ENCODE data around the gene UBE2G2. TPM values are rescaled to one million over a fixed set of nuclear protein-coding genes. Genes with fewer than 3 reads are reported as not detected.

Gene UBE2G2
- total RNA-seq, 1 experiment from 2014 or later, result 121 TPM

DNA sequence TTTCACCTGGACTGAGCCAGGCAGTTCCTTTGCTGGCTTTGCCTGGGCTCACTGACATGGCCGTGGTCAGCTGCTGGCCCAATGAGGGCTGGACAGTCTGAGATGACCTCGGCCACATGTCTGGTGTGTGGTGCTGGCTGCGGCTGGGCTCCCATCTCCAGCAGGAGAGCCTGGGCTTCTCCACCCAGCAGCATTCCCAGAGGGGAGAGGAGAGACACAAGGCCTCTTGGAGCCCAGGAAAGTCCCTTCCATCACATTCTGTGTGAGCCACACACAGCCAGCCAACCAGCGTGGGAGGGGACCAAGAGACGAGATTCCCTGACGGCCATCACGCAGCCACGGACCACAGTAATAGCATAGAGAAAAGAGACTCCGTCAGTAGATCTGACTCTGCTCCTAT, 37.3 kb upstream of the UBE2G2 start:
- WGBS (ENCODE audit: extremely low coverage, insufficient read length, low lambda C conversion rate), result no CpG with 5 or more reads among the region's 9 CpGs
- H3K4me3 Mint-ChIP-seq, result no peak overlapping the region
- no peaks in the 10 kb centered on the region for H3K9me3 ChIP-seq (ENCODE audit: control insufficient read depth, low read depth, low read length)
- H3K36me3 Mint-ChIP-seq (ENCODE audit: insufficient read depth in 1 of 3, low read depth in 3 of 3), result no peaks in the 10 kb centered on the region
- no peak overlapping the region for H2BK5ac ChIP-seq (ENCODE audit: insufficient read length, low read length)
- H2AFZ ChIP-seq (ENCODE audit: low read length), result no peak overlapping the region
- no peak overlapping the region for H2AK5ac ChIP-seq (ENCODE audit: insufficient read length, low read length)
- H3K4ac ChIP-seq (ENCODE audit: low read depth, low read length), result no peak overlapping the region
- no peaks in the 10 kb centered on the region for H3K27me3 ChIP-seq (ENCODE audit: insufficient read depth, low read length)
- H3K27me3 Mint-ChIP-seq (ENCODE audit: low read depth), result peaks cover 3% of the 10 kb centered on the region; the same call in 1 of the 2 replicates
- H3K23me2 ChIP-seq (ENCODE audit: insufficient read length, low read depth, low read length, poor library complexity, severe bottlenecking), result no peaks in the 10 kb centered on the region
- H3K4me2 ChIP-seq (ENCODE audit: insufficient read depth, insufficient read length, low read length), result no peak overlapping the region
- H2BK12ac ChIP-seq (ENCODE audit: insufficient read length, low read depth, low read length), result no peak overlapping the region
- no peak overlapping the region for H4K5ac ChIP-seq (ENCODE audit: insufficient read length, low read depth, low read length)
- no peak overlapping the region for H3K23ac ChIP-seq (ENCODE audit: insufficient read length, low read depth, low read length)
- no peak overlapping the region for H3K9ac ChIP-seq (ENCODE audit: extremely low read depth, insufficient read length, low read length)
- no peaks in the 10 kb centered on the region for H3K79me1 ChIP-seq (ENCODE audit: insufficient read depth, low read depth, low read length, poor library complexity, severe bottlenecking)
- H3T11ph ChIP-seq (ENCODE audit: low read length), result no peak overlapping the region
- no peak overlapping the region for H2BK20ac ChIP-seq (ENCODE audit: low read depth, low read length, poor library complexity, severe bottlenecking)
- H3K27ac ChIP-seq (ENCODE audit: insufficient read length, low read depth, low read length), result no peak overlapping the region
- H4K91ac ChIP-seq (ENCODE audit: insufficient read length, low read depth, low read length), result no peak overlapping the region
- H4K8ac ChIP-seq (replicated peaks; ENCODE audit: insufficient read length, low read depth, low read length), result no peak overlapping the region
- no peaks in the 10 kb centered on the region for H3K79me2 ChIP-seq (ENCODE audit: insufficient read depth, low read length)
- no peaks in the 10 kb centered on the region for H3K4me1 ChIP-seq (ENCODE audit: insufficient read depth, low read length)
- no peak overlapping the region for H2BK15ac ChIP-seq (ENCODE audit: low read depth, low read length)
- no peak overlapping the region for H3K18ac ChIP-seq (ENCODE audit: insufficient read length, low read depth, low read length)
- no peaks in the 10 kb centered on the region for H3K9me3 Mint-ChIP-seq
- no peak for TF ChIP-seq CTCF (conservative IDR thresholded peaks at IDR 0.05)
- H4K20me1 ChIP-seq (ENCODE audit: control insufficient read depth, insufficient read depth, insufficient read length), result no peaks in the 10 kb centered on the region
- no peak overlapping the region for H3K14ac ChIP-seq (ENCODE audit: insufficient read depth, low read length)
- no peak for DNase-seq
- H3K56ac ChIP-seq (ENCODE audit: insufficient read length, low read depth, low read length), result no peak overlapping the region
- H2BK120ac ChIP-seq (ENCODE audit: low read depth, low read length, poor library complexity, severe bottlenecking), result no peak overlapping the region
- peaks cover 3 to 8% of the 10 kb centered on the region in 2 experiments; a peak in 2 of 4 replicates for H3K4me1 Mint-ChIP-seq
- no peak overlapping the region; a peak in 2 of 7 replicates for H3K27ac Mint-ChIP-seq

All from H9 (cell line).